ENCODE measurements around the gene RAB11A. TPM values are rescaled to one million over a fixed set of nuclear protein-coding genes. Genes with fewer than 3 reads are reported as not detected.

RAB11A gene
- total and polyA plus RNA-seq, 9 of the 15 experiments (the other 6 are each of a cell fraction or from before 2014, with no cell fraction given): 129 to 369 (median 245) TPM

- no peak for TF ChIP-seq HMBOX1 (IDR thresholded peaks at IDR 0.05)
- no peak for TF ChIP-seq ETV1 (tag; conservative IDR thresholded peaks at IDR 0.05; ENCODE audit: low read depth)
- no peak for TF ChIP-seq PTBP1 (IDR thresholded peaks at IDR 0.05; ENCODE audit: low read depth, low read length)
- TF ChIP-seq MITF (IDR thresholded peaks at IDR 0.05): no peak
- no peak for TF ChIP-seq MAFF (IDR thresholded peaks at IDR 0.05; ENCODE audit: low read length)
- no peak for TF ChIP-seq ZKSCAN8 (CRISPR knock-in tag; IDR thresholded peaks at IDR 0.05)
- TF ChIP-seq CTCFL (IDR thresholded peaks at IDR 0.05; ENCODE audit: borderline replicate concordance, insufficient read depth, low read depth, low read length, poor library complexity, severe bottlenecking): no peak
- TF ChIP-seq ZNF586 (CRISPR knock-in tag; conservative IDR thresholded peaks at IDR 0.05): no peak
- TF ChIP-seq ZNF239 (CRISPR knock-in tag; IDR thresholded peaks at IDR 0.05): no peak
- TF ChIP-seq ZNF212 (CRISPR knock-in tag; IDR thresholded peaks at IDR 0.05): no peak
- TF ChIP-seq USF2 (CRISPR knock-in tag; IDR thresholded peaks at IDR 0.05): no peak
- TF ChIP-seq RREB1 (CRISPR knock-in tag; IDR thresholded peaks at IDR 0.05): no peak
- no peak for TF ChIP-seq XRCC3 (IDR thresholded peaks at IDR 0.05)
- TF ChIP-seq BDP1 (IDR thresholded peaks at IDR 0.05; ENCODE audit: insufficient read depth, insufficient read length): no peak
- TF ChIP-seq ZBTB49 (CRISPR knock-in tag; IDR thresholded peaks at IDR 0.05; ENCODE audit: borderline replicate concordance): no peak
Observed at GRCh38 chr15:65873256-65873655, 4.0 kb downstream of the RAB11A start (continued).

Measured in K562 (cell line).